Endothelial cell (in vitro differentiated cells): ENCODE measurements around the gene ARHGAP24. TPM values are rescaled to one million over a fixed set of nuclear protein-coding genes. Genes with fewer than 3 reads are reported as not detected.

ENCODE experiments used
- DNase-seq: peaks from one replicate; pipeline ENCODE4 v3.0.0; 2021; ENCODE audit warnings: low spot score
- H3K27ac Mint-ChIP-seq: one replicate; pipeline ENCODE4 v1.8.0; 2021; ENCODE audit warnings: mixed read lengths, inconsistent platforms; ENCODE audit not compliant: unreplicated experiment
- H3K27me3 Mint-ChIP-seq: one replicate; pipeline ENCODE4 v1.8.0; 2021; ENCODE audit warnings: mild to moderate bottlenecking, moderate library complexity, mixed read lengths, inconsistent platforms; ENCODE audit not compliant: unreplicated experiment
- H3K36me3 Mint-ChIP-seq: one replicate; pipeline ENCODE4 v1.8.0; 2021; ENCODE audit warnings: mild to moderate bottlenecking, low read depth, mixed read lengths, inconsistent platforms; ENCODE audit not compliant: unreplicated experiment
- H3K4me1 Mint-ChIP-seq: one replicate; pipeline ENCODE4 v1.8.0; 2021; ENCODE audit warnings: mild to moderate bottlenecking, mixed read lengths, inconsistent platforms; ENCODE audit not compliant: unreplicated experiment
- H3K4me3 Mint-ChIP-seq: one replicate; pipeline ENCODE4 v1.8.0; 2021; ENCODE audit warnings: mild to moderate bottlenecking, mixed read lengths, inconsistent platforms; ENCODE audit not compliant: unreplicated experiment
- H3K9me3 Mint-ChIP-seq: one replicate; pipeline ENCODE4 v1.8.0; 2021; ENCODE audit warnings: mixed read lengths, inconsistent platforms; ENCODE audit not compliant: unreplicated experiment
- CTCF ChIP-seq: fragments of 200-600 bp; sonication (generic); IDR thresholded peaks from one replicate; pipeline ENCODE4 v1.5.0; 2021; ENCODE audit warnings: antibody characterized with exemption; ENCODE audit not compliant: unreplicated experiment
- total RNA-seq: library from RNA; stranded (reverse); fragmentation: NEBNext Ultra II Directional; extraction: Animal tissue kit (Norgen Biotek cat#: 25700); gene quantifications from one replicate; pipeline ENCODE4 v1.2.1, GENCODE V29; 2021; ENCODE audit not compliant: unreplicated experiment

The ARHGAP24 gene
- total RNA-seq, 1 donor from 2014 or later, result 5.0 TPM

- Mint-ChIP-seq H3K27ac (no peak overlapping the region), H3K36me3 (no peaks in the 10 kb centered on the region), H3K4me3 (no peak overlapping the region), H3K4me1 (peaks cover 11% of the 10 kb centered on the region), H3K9me3 (no peaks in the 10 kb centered on the region), H3K27me3 (no peaks in the 10 kb centered on the region)
- no peak for TF ChIP-seq CTCF
- no peak for DNase-seq
These were observed 551.8 kb downstream of the ARHGAP24 start for GRCh38 chr4:86026720-86027119.

- peaks cover 2% of the 10 kb centered on the region for H3K27me3 Mint-ChIP-seq
These were observed 557.0 kb downstream of the ARHGAP24 start for GRCh38 chr4:86031927-86032326.

GRCh38 chr4:86032476-86033022, 557.6 kb downstream of the ARHGAP24 start:
- Mint-ChIP-seq H3K36me3 (no peaks in the 10 kb centered on the region), H3K27me3 (peaks cover 2% of the 10 kb centered on the region), H3K4me3 (no peak overlapping the region), H3K27ac (no peak overlapping the region), H3K4me1 (peaks cover 12% of the 10 kb centered on the region), H3K9me3 (no peaks in the 10 kb centered on the region)
- no peak for DNase-seq
- no peak for TF ChIP-seq CTCF

More at GRCh38 chr4:86031927-86032326, 557.0 kb downstream of the ARHGAP24 start:
- peaks cover 11% of the 10 kb centered on the region for H3K4me1 Mint-ChIP-seq
- no peaks in the 10 kb centered on the region for H3K36me3 Mint-ChIP-seq
- DNase-seq, result no peak
- no peak for TF ChIP-seq CTCF
- H3K4me3 Mint-ChIP-seq, result no peak overlapping the region
- no peak overlapping the region for H3K27ac Mint-ChIP-seq
- H3K9me3 Mint-ChIP-seq, result no peaks in the 10 kb centered on the region

- Mint-ChIP-seq H3K4me3 (no peak overlapping the region), H3K36me3 (no peaks in the 10 kb centered on the region), H3K4me1 (peaks cover 12% of the 10 kb centered on the region), H3K27ac (no peak overlapping the region), H3K9me3 (no peaks in the 10 kb centered on the region), H3K27me3 (peaks cover 2% of the 10 kb centered on the region)
- TF ChIP-seq CTCF, result no peak
- no peak for DNase-seq
These were observed 558.2 kb downstream of the ARHGAP24 start for GRCh38 chr4:86033171-86033570.

GRCh38 chr4:86034616-86035015, 559.7 kb downstream of the ARHGAP24 start:
- no peak for TF ChIP-seq CTCF
- Mint-ChIP-seq H3K4me1 (peaks cover 12% of the 10 kb centered on the region), H3K4me3 (no peak overlapping the region), H3K9me3 (no peaks in the 10 kb centered on the region), H3K27me3 (peaks cover 2% of the 10 kb centered on the region), H3K36me3 (no peaks in the 10 kb centered on the region), H3K27ac (no peak overlapping the region)
- DNase-seq, result no peak
